Parietal lobe (tissue), 1 donor: ENCODE results near the gene OR10G7. TPM values are rescaled to one million over a fixed set of nuclear protein-coding genes. Genes with fewer than 3 reads are reported as not detected.

Experiments used
- total RNA-seq: library from RNA; depleted of rRNA; stranded (reverse); fragments of >200 nt; gene quantifications from one replicate; pipeline ENCODE4 v1.2.3, GENCODE V29; 2014

The OR10G7 gene
- total RNA-seq: not detected

GRCh38 chr11:124041254-124041653 is at the start of gene OR10G7:
Gene OR10G7, minus strand, starts transcription at chr11:124041325. Its CDS starts 2,324 bp downstream, at chr11:124039001.

GRCh38 chr11:124026498-124026897 is 14.6 kb downstream of the OR10G7 start, which contains the start of gene OR10G8:
Gene OR10G8, plus strand, starts transcription at chr11:124026798. Its CDS starts 2,825 bp downstream, at chr11:124029623.

GRCh38 chr11:124012697-124013096 is 28.4 kb downstream of the OR10G7 start, which contains the start of gene OR10G4:
Gene OR10G4, plus strand, starts transcription at chr11:124012997. Its CDS starts 2,578 bp downstream, at chr11:124015575.

GRCh38 chr11:123995119-123995518 is 46.0 kb downstream of the OR10G7 start, which contains the start of gene OR10G6:
Gene OR10G6, minus strand, starts transcription at chr11:123995161. Its CDS starts 0 bp downstream, at chr11:123995161.

Other genes starting within 250 kb of the OR10G7 start
- gene OR6M1, start 235.0 kb downstream of the OR10G7 start, total RNA-seq: not detected
- not detected for gene TMEM225, start 155.7 kb downstream of the OR10G7 start, total RNA-seq
- gene OR8D4, start 139.2 kb downstream of the OR10G7 start, total RNA-seq: not detected
- gene OR4D5, start 101.7 kb downstream of the OR10G7 start, total RNA-seq: not detected
- gene OR6T1, start 97.5 kb downstream of the OR10G7 start, total RNA-seq: not detected
- gene OR10S1, start 63.5 kb downstream of the OR10G7 start, total RNA-seq: not detected
- not detected for gene OR10G6, start 46.2 kb downstream of the OR10G7 start, total RNA-seq
- not detected for gene OR10G4, start 28.3 kb downstream of the OR10G7 start, total RNA-seq
- not detected for gene OR10G9, start 18.3 kb downstream of the OR10G7 start, total RNA-seq
- not detected for gene OR10G8, start 14.5 kb downstream of the OR10G7 start, total RNA-seq
- 4.1 TPM for gene VWA5A, start 74.1 kb upstream of the OR10G7 start, total RNA-seq
- gene OR10D3, start 142.0 kb upstream of the OR10G7 start, total RNA-seq: not detected
- gene OR8G1, start 199.8 kb upstream of the OR10G7 start, total RNA-seq: not detected
- not detected for gene OR8G5, start 215.1 kb upstream of the OR10G7 start, total RNA-seq